Mucosa of rectum (tissue), 2 donors: ENCODE data around the gene YBX2.

Experiments used
- H3K27ac ChIP-seq, 2 donors: one replicate each; pipeline ENCODE4 v1.7.0; 2013; ENCODE audit warnings: inconsistent platforms in 2 of 2, low read depth in 2 of 2, low read length in 2 of 2
- H3K27me3 ChIP-seq, 2 donors: one replicate each; pipeline ENCODE4 v1.7.0; 2013; ENCODE audit warnings: low read length in 2 of 2; ENCODE audit not compliant: control insufficient read depth in 2 of 2, insufficient read depth in 2 of 2
- H3K36me3 ChIP-seq, 2 donors: one replicate each; pipeline ENCODE4 v1.7.0; 2013; ENCODE audit warnings: low read length in 2 of 2; ENCODE audit not compliant: control insufficient read depth in 2 of 2, insufficient read depth in 2 of 2
- H3K4me1 ChIP-seq, 2 donors: one replicate each; pipeline ENCODE4 v1.7.0; 2013; ENCODE audit warnings: low read length in 2 of 2, mild to moderate bottlenecking in 1 of 2; ENCODE audit not compliant: control insufficient read depth in 2 of 2, insufficient read depth in 2 of 2
- H3K4me3 ChIP-seq, 2 donors: one replicate each; pipeline ENCODE4 v1.7.0; 2013; ENCODE audit warnings: low read length in 2 of 2
- H3K9ac ChIP-seq, 2 donors: one replicate each; pipeline ENCODE4 v1.7.0; 2013; ENCODE audit warnings: low read length in 2 of 2, low read depth in 1 of 2, mild to moderate bottlenecking in 1 of 2
- H3K9me3 ChIP-seq, 2 donors: one replicate each; pipeline ENCODE4 v1.7.0; 2013; ENCODE audit warnings: low read length in 2 of 2; ENCODE audit not compliant: control insufficient read depth in 2 of 2
- donor health status: healthy.
- donor health status: Normal muscosa, but diverticular disease.

The YBX2 gene

GRCh38 chr17:7332111-7332510 is 37.7 kb upstream of the YBX2 start:
- H3K36me3 ChIP-seq = no peaks in the 10 kb centered on the region
- no peaks in the 10 kb centered on the region for H3K9me3 ChIP-seq
- peaks cover 0 to 2% of the 10 kb centered on the region in 2 donors for H3K27me3 ChIP-seq
- no peak overlapping the region for H3K27ac ChIP-seq
- no peak overlapping the region for H3K4me3 ChIP-seq
- peaks cover 7 to 28% of the 10 kb centered on the region in 2 donors for H3K4me1 ChIP-seq
- no peak overlapping the region for H3K9ac ChIP-seq

GRCh38 chr17:7330638-7331015 is 36.2 kb upstream of the YBX2 start:
- Histone ChIP-seq H3K4me3 (peak overlapping the region; percentile 95 to 97), H3K27me3 (peaks cover 0 to 2% of the 10 kb centered on the region in 2 donors), H3K9me3 (no peaks in the 10 kb centered on the region), H3K36me3 (peaks cover 0 to 12% of the 10 kb centered on the region in 2 donors), H3K4me1 (peaks cover 7 to 22% of the 10 kb centered on the region in 2 donors), H3K9ac (peak overlapping the region in 1 of 2 donors; percentile 24), H3K27ac (peak overlapping the region; percentile 92 to 96)

- H3K9me3 ChIP-seq = no peaks in the 10 kb centered on the region
- peak overlapping the region; percentile 79 to 89 for H3K9ac ChIP-seq
- peak overlapping the region; percentile 92 to 96 for H3K27ac ChIP-seq
- peaks cover 0 to 16% of the 10 kb centered on the region in 2 donors for H3K36me3 ChIP-seq
- H3K4me1 ChIP-seq = peaks cover 7 to 22% of the 10 kb centered on the region in 2 donors
- H3K4me3 ChIP-seq = peak overlapping the region; percentile 95 to 97
- no peaks in the 10 kb centered on the region for H3K27me3 ChIP-seq
Observed at GRCh38 chr17:7329997-7330637, 35.7 kb upstream of the YBX2 start.

GRCh38 chr17:7329374-7329996 is 35.0 kb upstream of the YBX2 start:
- peak overlapping the region; percentile 92 to 96 for H3K27ac ChIP-seq
- H3K4me3 ChIP-seq = peak overlapping the region; percentile 95 to 97
- no peaks in the 10 kb centered on the region for H3K27me3 ChIP-seq
- peak overlapping the region; percentile 79 to 89 for H3K9ac ChIP-seq
- H3K36me3 ChIP-seq = peaks cover 3 to 20% of the 10 kb centered on the region in 2 donors
- H3K4me1 ChIP-seq = peaks cover 7 to 23% of the 10 kb centered on the region in 2 donors
- H3K9me3 ChIP-seq = no peaks in the 10 kb centered on the region

- H3K4me1 ChIP-seq = peaks cover 7 to 25% of the 10 kb centered on the region in 2 donors
- H3K4me3 ChIP-seq = peak within 1 kb of the TSS; percentile 95 to 97
- H3K36me3 ChIP-seq = peaks cover 8 to 23% of the 10 kb centered on the region in 2 donors
- no peaks in the 10 kb centered on the region for H3K9me3 ChIP-seq
- H3K27me3 ChIP-seq = no peaks in the 10 kb centered on the region
- H3K27ac ChIP-seq = peak within 1 kb of the TSS; percentile 92 to 96
- H3K9ac ChIP-seq = peak within 1 kb of the TSS; percentile 86 to 89
Observed at GRCh38 chr17:7328840-7329373, 34.5 kb upstream of the YBX2 start, which contains the start of gene NEURL4. NEURL4 (minus strand) TSS chr17:7329335; CDS start chr17:7329312, 23 bp downstream.

- Histone ChIP-seq H3K9ac (no peak overlapping the region), H3K27ac (no peak overlapping the region), H3K4me1 (peaks cover 7 to 25% of the 10 kb centered on the region in 2 donors), H3K9me3 (no peaks in the 10 kb centered on the region), H3K36me3 (peaks cover 17 to 31% of the 10 kb centered on the region in 2 donors), H3K4me3 (peak overlapping the region in 1 of 2 donors; percentile 97), H3K27me3 (no peaks in the 10 kb centered on the region)
Observed at GRCh38 chr17:7328009-7328408, 33.6 kb upstream of the YBX2 start.

- Histone ChIP-seq H3K27me3 (no peaks in the 10 kb centered on the region), H3K36me3 (peaks cover 22 to 36% of the 10 kb centered on the region in 2 donors), H3K9me3 (no peaks in the 10 kb centered on the region), H3K9ac (no peak overlapping the region), H3K27ac (no peak overlapping the region), H3K4me3 (no peak overlapping the region), H3K4me1 (peaks cover 7 to 25% of the 10 kb centered on the region in 2 donors)
Observed at GRCh38 chr17:7327501-7327900, 33.1 kb upstream of the YBX2 start.

GRCh38 chr17:7327056-7327455 is 32.6 kb upstream of the YBX2 start:
- no peaks in the 10 kb centered on the region for H3K9me3 ChIP-seq
- peaks cover 7 to 24% of the 10 kb centered on the region in 2 donors for H3K4me1 ChIP-seq
- H3K36me3 ChIP-seq = peaks cover 26 to 41% of the 10 kb centered on the region in 2 donors
- no peak overlapping the region for H3K9ac ChIP-seq
- no peaks in the 10 kb centered on the region for H3K27me3 ChIP-seq
- no peak overlapping the region for H3K4me3 ChIP-seq
- H3K27ac ChIP-seq = no peak overlapping the region

GRCh38 chr17:7326186-7326585 is 31.7 kb upstream of the YBX2 start:
- Histone ChIP-seq H3K27ac (no peak overlapping the region), H3K27me3 (no peaks in the 10 kb centered on the region), H3K9ac (no peak overlapping the region), H3K4me3 (no peak overlapping the region), H3K4me1 (peaks cover 7 to 21% of the 10 kb centered on the region in 2 donors), H3K9me3 (no peaks in the 10 kb centered on the region), H3K36me3 (peaks cover 35 to 49% of the 10 kb centered on the region in 2 donors)

GRCh38 chr17:7325031-7325528 is 30.6 kb upstream of the YBX2 start:
- H3K9me3 ChIP-seq = no peaks in the 10 kb centered on the region
- no peak overlapping the region for H3K4me3 ChIP-seq
- H3K4me1 ChIP-seq = peaks cover 7 to 15% of the 10 kb centered on the region in 2 donors
- H3K36me3 ChIP-seq = peaks cover 45 to 59% of the 10 kb centered on the region in 2 donors
- no peak overlapping the region for H3K9ac ChIP-seq
- H3K27ac ChIP-seq = no peak overlapping the region
- H3K27me3 ChIP-seq = no peaks in the 10 kb centered on the region
